PC-3 (cell line): Measurements from ENCODE around the gene TST. TPM values are rescaled to one million over a fixed set of nuclear protein-coding genes. Genes with fewer than 3 reads are reported as not detected.

Source experiments
- ATAC-seq: fragments of 200-7000 bp; cut with Tn5 transposase; 2 replicates; pipeline ENCODE4 v1.9.1; 2020; ENCODE audit warnings: mild to moderate bottlenecking, moderate library complexity
- BruUV-seq: library from RNA; stranded (reverse); fragments of 400-500 nt; replicated peaks from 2 replicates; lab custom pipeline; 2021; lab: Mats Ljungman, UMichigan
- CTCF ChIA-PET: fragments of 300-600 bp; sonication (Branson Sonifier 250); formaldehyde crosslinking; loops from one replicate; lab custom pipeline; 2022; ENCODE audit warnings: antibody characterized with exemption; lab: Charles Lee
- POLR2A ChIA-PET: fragments of 300-600 bp; sonication (Branson Sonifier 250); formaldehyde crosslinking; loops from one replicate; lab custom pipeline; 2022; ENCODE audit warnings: antibody characterized with exemption; ENCODE audit not compliant: unreplicated experiment; lab: Charles Lee
- DNase-seq: peaks from one replicate; pipeline ENCODE4 v3.0.0-alpha.2; 2015
- H2AFZ ChIP-seq: fragments of 300-600 bp; sonication (generic); 2 replicates; pipeline ENCODE4 v1.6.0; 2016; ENCODE audit warnings: antibody characterized with exemption, low read length
- H3F3A ChIP-seq: fragments of 300-600 bp; sonication (generic); one replicate; pipeline ENCODE4 v1.6.0; 2017; ENCODE audit warnings: antibody characterized with exemption, low read length, control low read depth, mild to moderate bottlenecking; ENCODE audit not compliant: unreplicated experiment
- H3K27ac ChIP-seq: fragments of 300-600 bp; sonication (generic); 2 replicates; pipeline ENCODE4 v1.5.1; 2016; ENCODE audit warnings: mild to moderate bottlenecking, low read length
- H3K27me3 ChIP-seq: fragments of 300-600 bp; sonication (generic); 2 replicates; pipeline ENCODE4 v1.6.1; 2016; ENCODE audit warnings: low read length, mixed read lengths
- H3K36me3 ChIP-seq: fragments of 300-600 bp; sonication (generic); 2 replicates; pipeline ENCODE4 v1.6.1; 2016; ENCODE audit warnings: low read depth, mixed run types, low read length, mixed read lengths
- H3K4me1 ChIP-seq: fragments of 300-600 bp; sonication (generic); 2 replicates; pipeline ENCODE4 v1.5.1; 2016; ENCODE audit warnings: low read length; ENCODE audit not compliant: insufficient read depth
- H3K4me2 ChIP-seq: fragments of 300-600 bp; sonication (generic); 2 replicates; pipeline ENCODE4 v1.6.0; 2016; ENCODE audit warnings: low read length
- H3K4me3 ChIP-seq: fragments of 300-600 bp; sonication (generic); 2 replicates; pipeline ENCODE4 v1.5.1; 2016; ENCODE audit warnings: mild to moderate bottlenecking, low read length, mixed read lengths
- H3K79me2 ChIP-seq: fragments of 300-600 bp; sonication (generic); 2 replicates; pipeline ENCODE4 v1.6.1; 2017; ENCODE audit warnings: low read length, mixed read lengths
- H3K9ac ChIP-seq: fragments of 300-600 bp; sonication (generic); 2 replicates; pipeline ENCODE4 v1.6.0; 2016; ENCODE audit warnings: mild to moderate bottlenecking, low read length
- H3K9me2 ChIP-seq: fragments of 300-600 bp; sonication (generic); replicated peaks from 2 replicates; pipeline ENCODE4 v1.6.1; 2016; ENCODE audit warnings: mixed run types, low read length, mixed read lengths
- H3K9me3 ChIP-seq: fragments of 300-600 bp; sonication (generic); 2 replicates; pipeline ENCODE4 v1.6.1; 2016; ENCODE audit warnings: low read length, mixed read lengths
- H4K20me1 ChIP-seq: fragments of 300-600 bp; sonication (generic); 2 replicates; pipeline ENCODE4 v1.6.1; 2016; ENCODE audit warnings: low read length, mixed read lengths
- CTCF ChIP-seq: fragments of 300-600 bp; sonication (generic); conservative IDR thresholded peaks from 2 replicates; pipeline ENCODE4 v1.5.1; 2017; ENCODE audit warnings: antibody characterized with exemption, low read depth, mild to moderate bottlenecking, low read length
- EZH2 ChIP-seq: fragments of 300-600 bp; sonication (generic); IDR thresholded peaks from one replicate; pipeline ENCODE4 v1.6.1; 2017; ENCODE audit warnings: antibody characterized with exemption, mild to moderate bottlenecking, low read length; ENCODE audit not compliant: unreplicated experiment
- EZH2phosphoT487 ChIP-seq: fragments of 300-600 bp; sonication (generic); IDR thresholded peaks from 2 replicates; pipeline ENCODE4 v1.6.1; 2018; ENCODE audit warnings: mild to moderate bottlenecking, antibody characterized with exemption, low read length, borderline replicate concordance
- intact Hi-C: fragments of 100-400 bp; cut with micrococcal nuclease; formaldehyde crosslinking; loops from 2 replicates; pipeline ENCODE4 v1.9.0; 2023
- total RNA-seq: library from RNA; depleted of rRNA; stranded (reverse); fragments of >200 nt; gene quantifications from 2 replicates; pipeline ENCODE4 v1.2.3, GENCODE V29; 2014

TST gene
- total RNA-seq, 1 experiment from 2014 or later: 35.9 TPM

GRCh38 chr22:37047006-37047405 is 27.8 kb upstream of the TST start:
- no peak overlapping the region for H2AFZ ChIP-seq
- H3K79me2 ChIP-seq: no peaks in the 10 kb centered on the region
- H3K4me3 ChIP-seq: no peak overlapping the region
- CTCF ChIA-PET: no interaction called here
- TF ChIP-seq EZH2phosphoT487: no peak
- H3K9me3 ChIP-seq: no peaks in the 10 kb centered on the region
- H3K27ac ChIP-seq: no peak overlapping the region
- no peak for ATAC-seq
- no peaks in the 10 kb centered on the region for H3F3A ChIP-seq
- H3K4me1 ChIP-seq: peaks cover 9% of the 10 kb centered on the region
- POLR2A ChIA-PET: no interaction called here
- no peak overlapping the region for H3K4me2 ChIP-seq
- no peak overlapping the region for H3K9ac ChIP-seq
- no TSS peak for BruUV-seq
- H3K27me3 ChIP-seq: no peaks in the 10 kb centered on the region
- H4K20me1 ChIP-seq: no peaks in the 10 kb centered on the region
- DNase-seq: no peak
- intact Hi-C loops: no loop called here
- no peaks in the 10 kb centered on the region for H3K9me2 ChIP-seq
- H3K36me3 ChIP-seq: no peaks in the 10 kb centered on the region

- CTCF ChIA-PET: no interaction called here
These were observed 27.3 kb upstream of the TST start for GRCh38 chr22:37046589-37046988.

GRCh38 chr22:37045958-37046357 is 26.7 kb upstream of the TST start:
- BruUV-seq: no TSS peak
- H3K4me3 ChIP-seq: no peak overlapping the region
- H3F3A ChIP-seq: no peaks in the 10 kb centered on the region
- peak; percentile 18 for DNase-seq
- ChIA-PET CTCF (no interaction called here), POLR2A (no interaction called here)
- H3K27me3 ChIP-seq: no peaks in the 10 kb centered on the region
- no peaks in the 10 kb centered on the region for H3K9me3 ChIP-seq
- H3K4me1 ChIP-seq: peaks cover 13% of the 10 kb centered on the region
- H3K9ac ChIP-seq: no peak overlapping the region
- H2AFZ ChIP-seq: no peak overlapping the region
- ATAC-seq: no peak
- H3K27ac ChIP-seq: no peak overlapping the region
- H3K4me2 ChIP-seq: no peak overlapping the region
- no peaks in the 10 kb centered on the region for H3K9me2 ChIP-seq
- TF ChIP-seq CTCF: peak; percentile 53
- no peak for TF ChIP-seq EZH2phosphoT487
- H4K20me1 ChIP-seq: no peaks in the 10 kb centered on the region
- no peaks in the 10 kb centered on the region for H3K36me3 ChIP-seq
- H3K79me2 ChIP-seq: no peaks in the 10 kb centered on the region
- intact Hi-C loops: no loop called here

More at GRCh38 chr22:37046589-37046988, 27.3 kb upstream of the TST start:
- Histone ChIP-seq H3K36me3 (no peaks in the 10 kb centered on the region), H4K20me1 (no peaks in the 10 kb centered on the region), H3K27ac (no peak overlapping the region), H3K27me3 (no peaks in the 10 kb centered on the region), H3K79me2 (no peaks in the 10 kb centered on the region), H3K4me2 (no peak overlapping the region), H3K9me2 (no peaks in the 10 kb centered on the region), H3K4me3 (no peak overlapping the region), H2AFZ (no peak overlapping the region), H3F3A (no peaks in the 10 kb centered on the region), H3K4me1 (peaks cover 9% of the 10 kb centered on the region), H3K9ac (no peak overlapping the region), H3K9me3 (no peaks in the 10 kb centered on the region)
- TF ChIP-seq EZH2phosphoT487: no peak
- no peak for TF ChIP-seq EZH2
- BruUV-seq: no TSS peak
- no peak for DNase-seq
- intact Hi-C loops: no loop called here
- POLR2A ChIA-PET: no interaction called here
- ATAC-seq: no peak
